GM19240 (cell line): ENCODE data around the gene NLGN2.
"Not testable (repeated sequence)": the region's sequence is repeated elsewhere in the genome, so short reads cannot be mapped to it uniquely, and the experiment has no call there.

ENCODE experiments used
- DNase-seq: peaks from one replicate; pipeline ENCODE4 v3.0.0; 2011; ENCODE audit warnings: low spot score; ENCODE audit not compliant: insufficient read length

The NLGN2 gene

DNA sequence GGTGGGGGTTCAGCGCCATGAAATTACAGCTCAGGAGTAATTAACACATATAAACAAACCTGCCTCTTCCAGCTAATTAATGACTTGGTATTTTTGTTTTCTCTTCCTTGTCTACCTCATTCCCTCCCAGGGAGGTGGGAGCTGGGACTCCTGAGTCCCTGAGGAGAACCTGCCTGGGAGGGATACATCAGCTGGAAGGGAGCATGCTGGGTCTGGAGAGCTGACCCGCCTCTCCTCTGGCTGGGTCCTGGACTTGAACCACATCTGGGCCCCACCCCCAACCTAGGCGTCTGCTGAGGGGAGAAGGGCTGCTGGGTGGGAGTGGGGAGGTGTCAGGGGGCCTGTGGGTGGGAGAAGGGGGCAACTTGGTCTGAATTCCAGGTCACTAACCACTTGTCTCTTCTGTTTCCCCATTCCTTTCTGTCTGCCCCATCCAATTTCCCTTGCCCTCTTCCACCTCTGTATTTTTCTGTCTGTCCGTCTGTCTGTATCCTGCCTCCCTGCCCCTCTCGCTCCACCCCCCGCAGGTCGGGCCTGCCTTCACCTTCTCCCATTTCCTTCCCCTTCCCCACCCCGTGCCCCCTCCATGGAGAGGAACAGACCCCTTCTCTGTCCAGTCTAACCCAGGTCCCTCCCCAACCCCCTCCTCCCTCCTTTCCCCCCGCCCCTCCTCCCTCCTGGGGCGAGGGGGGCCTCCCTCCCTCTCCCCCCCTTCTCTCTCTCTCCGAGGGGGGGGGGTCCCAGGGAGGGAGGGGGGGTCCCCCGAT is at the start of gene NLGN2:
Gene NLGN2 (plus strand): TSS at position 361 of the 767 bp plus-strand sequence. CDS start 411 bp downstream, outside the sequence.
- no peak for DNase-seq

DNA sequence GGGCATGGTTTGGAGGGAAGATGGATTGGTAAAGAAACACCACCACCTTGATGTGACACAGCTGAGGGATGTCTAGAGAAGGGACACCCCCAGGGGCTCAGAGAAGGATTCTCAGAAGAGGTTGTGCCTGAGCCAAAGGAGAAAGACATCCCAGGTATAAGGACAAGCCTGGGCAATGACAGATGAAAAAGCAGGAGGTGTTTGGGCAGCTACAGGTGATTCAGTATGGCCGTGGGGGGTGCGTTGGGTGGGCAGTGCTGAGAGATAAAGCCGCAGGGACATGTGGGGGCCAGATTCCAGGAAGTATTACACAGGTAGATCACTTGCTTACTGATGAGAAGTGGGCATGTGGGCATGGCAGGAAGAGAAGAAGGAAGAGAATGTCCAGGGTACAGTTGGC is 45.7 kb upstream of the NLGN2 start:
- DNase-seq, result no peak

GRCh38 chr17:7363311-7363710 is 44.3 kb upstream of the NLGN2 start:
- DNase-seq, result no peak

- not testable (repeated sequence) for DNase-seq
These were observed 41.7 kb upstream of the NLGN2 start for GRCh38 chr17:7365963-7366362.

DNA sequence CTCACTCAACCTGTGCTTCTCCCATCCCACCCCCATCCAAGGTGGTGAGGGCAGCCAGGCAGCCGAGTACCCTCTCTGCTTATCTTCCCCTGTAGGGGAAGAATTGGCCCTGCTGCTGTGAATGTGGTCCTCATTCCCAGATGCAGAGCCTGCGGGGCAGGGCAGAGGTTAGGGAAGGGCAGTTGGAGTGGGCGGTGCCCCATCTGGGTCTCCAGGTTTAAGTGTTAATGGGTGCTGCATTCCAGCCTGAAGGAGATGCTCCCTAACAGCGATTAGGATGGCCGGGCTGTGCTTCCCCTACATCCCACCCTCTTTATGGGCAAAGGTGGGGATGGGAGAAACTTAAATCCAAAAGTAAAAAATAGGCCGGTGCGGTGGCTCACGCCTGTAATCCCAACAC is 40.6 kb upstream of the NLGN2 start:
- no peak for DNase-seq

GRCh38 chr17:7367918-7368598 is 39.6 kb upstream of the NLGN2 start:
- no peak for DNase-seq

GRCh38 chr17:7368599-7368994 is 39.0 kb upstream of the NLGN2 start:
- not testable (repeated sequence) for DNase-seq

GRCh38 chr17:7369825-7370224 is 37.8 kb upstream of the NLGN2 start:
- DNase-seq, result no peak

- DNase-seq, result no peak
These were observed 36.8 kb upstream of the NLGN2 start for GRCh38 chr17:7370853-7371252.

DNA sequence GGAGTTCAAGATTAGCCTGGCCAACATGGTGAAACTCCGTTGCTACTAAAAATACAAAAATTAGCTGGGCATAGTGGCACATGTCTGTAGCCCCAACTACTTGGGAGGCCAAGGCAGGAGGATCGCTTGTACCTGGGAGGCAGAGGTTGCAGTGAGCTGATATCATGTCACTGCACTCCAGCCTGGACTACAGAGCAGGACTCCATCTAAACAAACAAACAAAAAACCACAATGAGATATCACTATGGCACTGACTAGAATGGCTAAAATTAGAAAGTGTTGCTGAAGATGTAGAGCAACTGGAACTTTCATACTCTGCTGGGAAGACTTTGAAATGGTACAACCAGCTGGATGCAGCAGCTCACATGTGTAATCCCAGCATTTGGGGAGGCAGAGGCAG is 33.3 kb upstream of the NLGN2 start:
- DNase-seq, result no peak

DNA sequence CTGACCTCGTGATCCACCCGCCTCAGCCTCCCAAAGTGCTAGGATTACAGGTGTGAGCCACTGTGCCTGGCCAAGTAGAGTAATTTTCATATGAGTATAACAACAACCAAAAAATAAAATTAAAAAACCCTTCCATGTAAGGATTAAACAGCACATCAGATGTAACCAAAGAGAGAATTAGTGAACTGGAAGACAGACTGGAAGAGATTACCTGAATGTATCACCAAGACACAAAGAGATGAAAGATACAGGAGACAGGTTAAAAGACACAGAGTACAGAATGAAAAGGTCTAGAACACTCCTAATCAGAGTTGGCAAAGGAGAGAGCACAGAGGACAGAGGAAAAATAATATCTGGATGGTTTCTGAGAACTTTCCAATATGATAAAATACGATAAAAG is 28.5 kb upstream of the NLGN2 start:
- no peak for DNase-seq

DNA sequence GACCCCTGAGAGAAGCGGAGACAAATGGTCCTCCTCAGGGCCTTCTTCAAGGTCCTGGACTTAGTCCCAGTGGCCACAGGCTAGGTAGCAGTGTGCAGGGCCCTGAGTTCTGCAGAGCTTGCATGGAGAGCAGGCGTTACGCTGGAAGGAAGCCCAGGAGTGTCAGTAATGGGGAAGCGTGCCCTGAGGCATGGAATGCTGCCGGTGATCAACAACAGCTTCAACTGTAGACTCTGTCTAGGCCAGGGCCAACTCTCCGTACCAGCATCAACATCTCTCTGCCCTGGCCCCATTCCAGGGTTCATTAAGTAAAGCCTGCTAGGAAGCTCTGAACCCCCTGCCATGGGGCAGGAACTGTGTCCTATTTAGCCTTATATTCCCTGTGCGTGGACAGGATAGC is 27.3 kb upstream of the NLGN2 start:
- DNase-seq, result no peak

DNA sequence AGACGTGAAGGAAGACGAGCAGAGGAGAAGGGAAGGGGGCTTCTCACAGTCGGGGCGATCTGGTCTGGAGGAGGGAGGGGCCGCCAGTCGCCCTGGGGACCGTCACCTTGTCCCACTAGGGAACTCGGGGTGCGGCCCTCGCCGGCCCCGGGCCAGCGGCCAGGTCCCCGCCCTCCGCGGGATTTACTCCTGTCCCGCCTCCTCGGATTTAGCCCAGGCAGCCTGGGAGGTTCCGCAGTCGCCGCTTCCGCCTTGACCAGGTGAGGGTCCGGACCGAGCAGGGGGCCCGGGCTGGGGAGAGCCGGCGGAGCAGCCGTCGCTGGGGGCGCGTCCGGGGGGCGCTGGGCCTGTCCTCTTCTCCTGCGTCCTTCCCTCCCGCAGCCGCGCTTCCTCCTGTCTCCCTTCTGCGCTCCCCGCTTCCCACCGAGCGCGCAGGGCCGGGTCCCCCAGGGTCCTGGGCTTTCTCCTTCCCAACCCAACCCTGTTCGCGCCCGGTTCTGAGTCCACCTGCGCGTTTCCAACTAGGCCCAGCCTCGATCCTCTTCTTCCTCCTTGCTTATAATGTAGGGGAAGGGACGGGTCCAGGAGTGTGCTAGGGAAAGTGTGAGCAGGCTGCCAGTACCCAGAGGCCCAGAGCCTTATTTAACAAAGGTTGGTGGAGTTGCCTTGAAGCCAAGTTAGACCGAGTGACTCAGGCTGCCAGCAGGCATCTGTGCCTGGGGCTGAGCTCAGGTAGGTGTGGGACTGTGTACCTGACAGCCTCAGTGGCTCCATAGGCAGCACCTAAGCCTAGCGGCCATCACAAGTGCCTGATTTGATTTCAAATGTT is 26.6 kb upstream of the NLGN2 start, which contains the start of gene TNK1:
Gene TNK1 (plus strand): TSS at position 235 of the 829 bp plus-strand sequence. CDS start 1,838 bp downstream, outside the sequence.
- DNase-seq, result no peak

DNA sequence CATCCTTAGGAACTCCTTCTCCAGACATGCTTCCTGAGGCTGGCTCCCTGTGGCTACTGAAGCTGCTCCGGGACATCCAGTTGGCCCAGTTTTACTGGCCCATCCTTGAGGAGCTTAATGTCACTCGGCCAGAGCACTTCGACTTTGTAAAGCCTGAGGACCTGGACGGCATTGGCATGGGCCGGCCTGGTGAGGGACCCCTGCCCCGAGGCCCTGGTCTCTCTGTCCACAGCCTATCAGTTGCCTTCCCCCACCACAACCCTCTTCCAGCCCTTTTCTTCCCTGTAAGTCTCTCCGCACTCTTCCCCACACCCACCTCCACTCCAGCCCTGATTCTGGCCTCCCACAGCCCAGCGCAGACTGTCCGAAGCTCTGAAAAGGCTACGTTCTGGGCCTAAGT is 24.7 kb upstream of the NLGN2 start:
- no peak for DNase-seq

DNA sequence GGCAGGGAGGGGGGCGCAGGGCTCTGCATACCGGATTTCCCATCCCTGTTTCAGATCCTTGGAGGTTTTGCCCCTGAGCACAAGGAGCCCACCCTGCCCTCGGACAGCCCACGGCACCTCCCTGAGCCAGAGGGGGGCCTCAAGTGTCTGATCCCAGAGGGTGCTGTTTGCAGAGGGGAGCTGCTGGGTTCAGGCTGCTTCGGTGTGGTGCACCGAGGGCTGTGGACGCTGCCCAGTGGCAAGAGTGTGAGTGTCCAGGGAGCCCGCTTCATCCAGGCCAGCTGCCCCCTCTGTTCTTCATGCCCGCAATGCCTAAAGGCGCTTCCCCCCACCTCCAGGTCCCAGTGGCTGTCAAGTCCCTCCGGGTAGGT is 24.3 kb upstream of the NLGN2 start:
- no peak for DNase-seq

DNA sequence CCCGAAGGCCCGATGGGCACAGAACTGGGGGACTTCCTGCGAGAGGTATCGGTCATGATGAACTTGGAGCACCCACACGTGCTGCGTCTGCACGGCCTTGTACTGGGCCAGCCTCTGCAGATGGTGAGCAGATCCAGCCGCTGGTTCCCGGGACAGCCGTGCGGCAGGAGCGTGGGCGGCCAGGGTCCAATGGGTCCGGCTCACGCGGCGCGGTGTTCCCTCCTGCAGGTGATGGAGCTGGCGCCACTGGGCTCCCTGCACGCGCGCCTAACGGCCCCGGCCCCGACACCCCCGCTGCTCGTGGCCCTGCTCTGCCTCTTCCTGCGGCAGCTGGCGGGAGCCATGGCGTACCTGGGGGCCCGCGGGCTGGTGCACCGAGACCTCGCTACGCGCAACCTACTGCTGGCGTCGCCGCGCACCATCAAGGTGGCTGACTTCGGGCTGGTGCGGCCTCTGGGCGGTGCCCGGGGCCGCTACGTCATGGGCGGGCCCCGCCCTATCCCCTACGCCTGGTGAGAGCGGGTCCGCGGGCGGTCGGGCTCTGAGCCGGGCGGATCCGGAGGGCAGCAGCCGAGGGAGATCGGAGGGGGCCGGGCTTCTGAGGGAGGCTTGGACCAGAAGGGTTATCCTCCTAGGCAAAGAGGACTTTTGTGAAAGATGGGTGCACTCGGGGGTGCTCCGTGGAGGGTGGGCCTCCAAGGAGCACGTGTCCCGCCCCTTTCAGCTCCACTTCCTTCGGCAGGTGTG is 23.7 kb upstream of the NLGN2 start:
- DNase-seq, result peak; percentile 89

GRCh38 chr17:7384489-7385081 is 23.1 kb upstream of the NLGN2 start:
- DNase-seq, result no peak

- no peak for DNase-seq
These were observed 18.8 kb upstream of the NLGN2 start for GRCh38 chr17:7388856-7389255.

GRCh38 chr17:7389924-7390910 is 17.4 kb upstream of the NLGN2 start:
- DNase-seq, result no peak

DNA sequence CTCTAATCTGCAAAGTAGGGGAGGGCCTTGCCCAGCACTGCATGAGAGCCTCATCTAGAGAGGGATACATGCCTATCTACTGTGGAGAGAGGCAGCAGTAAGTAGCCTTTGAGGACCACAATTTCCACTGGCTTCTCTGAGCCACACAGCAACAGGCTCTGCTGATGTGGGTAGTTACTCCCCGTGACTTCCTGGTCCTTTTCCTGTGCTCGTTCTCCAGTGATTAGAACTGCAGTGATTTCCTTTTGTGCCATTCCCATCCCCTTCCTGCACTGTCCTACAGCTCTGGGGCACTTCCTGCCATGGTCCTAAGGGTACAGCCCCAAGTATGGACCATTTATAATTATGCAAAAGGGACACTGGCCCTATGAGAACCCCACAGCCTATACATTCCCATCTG is 16.3 kb upstream of the NLGN2 start:
- DNase-seq, result no peak
